UCSD-AML1 (cell line): ENCODE measurements around the gene TRAF1.

Experiments
- DNase-seq: peaks from one replicate; lab custom pipeline; 2025; ENCODE audit not compliant: unreplicated experiment; lab: John Stamatoyannopoulos, UW

The TRAF1 gene

GRCh38 chr9:120941046-120941770 lies 14.6 kb upstream of the TRAF1 start:
- no peak for DNase-seq

DNA sequence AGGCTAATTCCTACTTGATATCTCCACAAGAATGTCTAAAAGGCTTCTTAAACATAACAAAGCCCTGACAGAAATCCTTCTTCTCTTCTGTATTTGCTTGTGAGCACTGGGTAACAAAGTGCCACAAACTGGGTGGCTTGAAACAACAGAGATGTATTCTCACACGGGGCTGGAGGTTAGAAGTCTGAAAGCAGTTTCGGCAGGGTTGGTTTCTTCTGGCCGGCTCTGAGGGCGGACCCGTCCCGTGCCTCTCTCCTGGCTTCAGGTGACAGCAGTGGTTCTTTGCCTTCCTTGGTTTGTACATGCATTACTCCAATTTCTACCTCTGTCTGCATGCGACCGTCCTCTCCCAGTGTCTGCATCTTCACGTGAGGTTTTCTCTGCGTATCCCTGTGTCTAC lies 14.0 kb upstream of the TRAF1 start:
- no peak for DNase-seq

DNA sequence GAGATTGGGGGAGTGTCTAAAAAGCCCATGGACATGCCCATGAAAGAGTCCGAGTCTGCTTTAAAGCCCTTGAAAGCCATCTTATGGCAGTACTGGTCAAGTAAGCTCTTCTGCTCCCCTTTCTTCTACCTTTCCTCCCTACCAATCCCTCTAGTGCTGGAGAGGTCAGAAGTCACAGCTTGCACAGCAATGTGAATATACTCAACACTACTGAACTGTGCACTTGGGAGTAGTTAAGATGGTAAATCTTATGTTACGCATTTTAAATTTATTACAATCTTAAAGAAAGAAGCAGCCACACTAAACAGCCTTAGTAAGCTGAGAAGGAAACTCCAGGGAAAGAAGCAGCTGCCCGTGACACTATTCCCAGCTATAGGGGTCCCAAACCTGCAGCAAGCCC lies 12.3 kb upstream of the TRAF1 start:
- no peak for DNase-seq

DNA sequence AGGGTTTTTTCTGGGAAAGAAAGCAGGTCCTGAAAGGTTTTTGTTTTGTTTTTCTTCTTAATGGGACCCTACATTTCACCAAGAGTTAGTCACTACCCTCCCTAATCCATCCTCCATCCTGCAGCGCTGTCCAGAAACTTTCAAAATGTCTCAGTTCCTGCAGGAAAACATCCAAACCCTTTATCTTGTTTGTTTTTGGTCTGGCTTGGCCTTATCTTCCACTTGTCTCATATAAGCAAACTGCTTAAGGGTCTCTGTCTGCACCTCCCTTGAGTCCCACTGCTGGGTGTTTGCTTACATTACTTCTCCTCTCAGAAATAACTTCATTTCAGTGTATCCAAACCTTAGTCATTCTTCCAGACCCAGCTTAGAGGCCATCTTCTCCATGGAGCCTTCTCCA lies 11.0 kb upstream of the TRAF1 start:
- DNase-seq, result no peak

GRCh38 chr9:120937127-120937526 lies 10.5 kb upstream of the TRAF1 start:
- no peak for DNase-seq

GRCh38 chr9:120936764-120937122 lies 10.1 kb upstream of the TRAF1 start:
- DNase-seq, result no peak

DNA sequence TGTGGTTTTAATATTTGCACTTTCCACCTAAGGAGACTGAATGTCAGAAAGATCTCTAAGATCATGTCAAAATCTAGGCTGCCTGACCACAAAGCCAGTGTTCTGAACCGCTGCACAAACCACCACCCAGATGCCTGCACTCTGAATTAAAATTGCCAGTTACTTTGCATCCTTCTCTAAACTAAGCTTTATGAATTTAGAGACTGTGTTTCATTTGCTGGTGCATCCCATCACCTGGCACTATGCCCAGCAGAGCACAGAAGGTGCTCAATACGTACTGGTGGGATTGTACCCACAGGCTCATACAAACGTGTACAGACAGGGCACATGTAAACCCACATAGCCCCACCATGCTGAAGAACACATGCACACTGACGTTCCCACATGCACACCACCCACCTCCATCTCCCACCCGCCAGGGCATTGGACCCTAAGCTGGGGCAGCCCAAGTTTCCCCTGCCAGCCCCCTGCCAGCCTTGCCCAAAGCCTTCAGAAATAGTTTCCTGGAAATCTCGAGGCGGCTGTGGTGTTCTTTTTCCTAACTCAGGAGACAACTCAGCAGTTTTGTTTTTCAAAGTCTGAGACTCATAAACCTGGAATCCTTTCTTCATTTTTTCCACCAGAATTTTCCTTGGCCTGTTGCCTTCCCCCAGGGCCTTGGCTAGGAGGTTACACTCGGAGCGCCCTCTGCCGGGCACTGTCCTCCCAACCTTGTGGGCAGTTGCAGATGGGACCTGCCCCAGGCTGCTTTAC lies 9.6 kb upstream of the TRAF1 start:
- peak; percentile 86 for DNase-seq

DNA sequence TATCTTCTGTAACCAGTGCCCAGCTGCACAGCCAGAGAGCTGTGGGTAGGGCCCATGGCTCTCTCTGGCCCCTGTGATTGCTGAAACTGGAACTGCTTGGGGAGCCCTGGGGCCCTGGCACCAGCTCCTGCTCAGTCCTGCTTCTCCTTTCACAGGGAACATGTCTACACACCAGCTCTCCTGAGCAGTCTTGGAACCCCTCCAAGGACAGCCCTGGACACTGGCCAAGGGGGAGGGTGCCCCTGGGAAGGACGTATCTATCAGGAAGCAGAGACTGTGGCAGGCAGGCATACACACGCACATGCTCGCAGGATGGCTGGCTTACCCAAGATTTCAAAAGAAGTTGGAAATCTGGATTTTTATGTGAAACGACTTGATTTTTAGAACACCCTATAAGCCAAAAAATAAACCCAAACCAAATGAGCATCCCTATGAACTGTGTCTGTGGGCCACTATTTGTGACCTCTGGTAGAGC lies 8.8 kb upstream of the TRAF1 start:
- peak; percentile 75 for DNase-seq

DNA sequence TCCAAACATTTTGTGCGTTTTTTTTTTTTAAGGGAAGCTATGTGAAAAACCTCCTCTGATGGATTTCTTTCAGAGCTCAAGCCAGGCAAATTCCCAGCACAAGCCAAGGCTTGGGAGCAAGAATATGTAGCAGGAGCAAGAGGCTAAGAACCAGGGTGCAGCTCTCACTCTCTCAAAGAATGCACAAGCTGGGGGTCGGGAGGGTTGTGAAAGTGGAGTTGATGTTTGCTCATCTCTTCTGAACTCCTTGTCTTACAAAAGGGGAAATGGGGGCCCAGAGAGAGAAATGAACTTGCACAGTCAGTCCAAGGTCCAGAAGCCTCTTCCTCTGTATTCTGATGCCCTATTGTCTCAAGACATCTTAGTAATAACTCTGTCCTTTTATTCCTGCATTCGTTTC lies 7.7 kb upstream of the TRAF1 start:
- no peak for DNase-seq

GRCh38 chr9:120933310-120934055 lies 6.9 kb upstream of the TRAF1 start:
- no peak for DNase-seq

GRCh38 chr9:120932086-120932823 lies 5.7 kb upstream of the TRAF1 start:
- DNase-seq, result no peak

- peak; percentile 34 for DNase-seq
These were observed 4.9 kb upstream of the TRAF1 start for GRCh38 chr9:120931231-120932085.

GRCh38 chr9:120929229-120929791 lies 2.7 kb upstream of the TRAF1 start:
- no peak for DNase-seq

DNA sequence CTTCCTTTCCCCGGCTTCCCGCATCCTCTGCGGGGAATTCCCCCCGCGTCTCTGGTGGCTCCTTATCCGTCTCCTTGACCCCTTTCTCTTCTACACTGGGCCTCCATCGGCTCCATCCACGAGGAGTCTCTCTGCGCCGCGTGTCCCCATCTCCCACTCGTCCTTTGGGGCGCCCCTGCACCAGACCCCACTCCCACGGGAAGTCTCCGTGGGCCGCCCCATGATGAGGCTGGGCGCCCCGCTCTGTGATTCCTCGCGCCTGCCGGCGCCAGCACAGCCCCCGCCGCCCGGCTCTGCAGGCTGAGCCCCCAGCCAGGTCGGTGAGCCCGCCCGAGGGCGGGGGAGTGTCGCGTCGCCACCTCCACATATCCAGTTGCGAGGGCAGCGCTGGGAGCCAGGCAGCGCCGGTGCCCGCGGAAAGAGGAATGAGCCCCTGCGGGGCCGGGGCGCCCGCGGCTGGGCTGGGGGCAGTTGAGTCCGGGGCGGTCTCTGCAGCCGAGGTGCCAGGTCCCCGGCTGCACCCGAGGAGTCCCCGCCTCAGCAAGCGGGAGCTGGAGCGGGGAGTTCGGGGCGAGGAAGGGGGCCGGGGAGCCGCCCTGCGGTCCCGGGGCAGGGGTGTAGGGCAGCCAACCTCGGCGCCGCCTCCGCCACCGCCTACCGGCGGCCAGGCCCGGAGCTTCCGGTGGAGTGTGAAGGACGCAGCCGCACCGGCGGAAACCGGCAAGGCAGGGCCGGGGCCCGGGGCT lies 2.1 kb upstream of the TRAF1 start:
- peak; percentile 77 for DNase-seq

GRCh38 chr9:120928015-120928482 lies 1.5 kb upstream of the TRAF1 start:
- DNase-seq, result no peak

DNA sequence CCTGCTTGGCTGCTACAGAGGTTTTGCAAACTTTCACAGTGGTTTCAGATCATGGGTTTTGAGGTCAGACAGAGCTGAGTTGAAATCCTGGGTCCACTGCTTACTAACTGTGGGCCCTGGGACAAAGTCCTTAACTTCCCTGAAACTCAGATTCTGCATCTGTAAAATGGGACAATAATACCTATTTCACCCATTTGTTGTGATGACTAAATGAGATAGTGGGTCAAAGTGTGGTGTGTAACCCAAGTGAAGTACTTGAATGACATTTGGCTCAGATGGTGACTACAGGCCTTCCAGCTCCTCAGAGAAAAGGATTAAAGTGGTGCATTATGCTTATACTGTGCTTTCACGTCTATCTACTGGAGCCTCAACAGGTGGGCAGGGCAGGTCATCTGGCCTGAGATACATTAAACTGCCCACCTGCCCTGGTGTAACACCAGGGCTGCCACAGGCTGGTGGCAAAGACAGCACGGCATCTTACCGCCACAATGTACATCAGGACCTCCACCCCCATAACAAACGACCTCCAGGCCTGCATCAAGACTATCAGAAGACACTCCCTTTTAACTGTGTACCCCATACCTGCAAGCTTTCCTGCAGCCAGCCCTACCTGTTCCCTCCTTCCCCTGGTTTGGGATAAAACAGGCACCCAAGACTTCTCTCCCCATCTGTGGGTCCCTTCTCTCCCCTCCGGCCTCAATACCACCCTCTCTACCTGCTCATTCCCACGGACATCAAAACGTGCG lies 846 bp upstream of the TRAF1 start:
- DNase-seq, result no peak

DNA sequence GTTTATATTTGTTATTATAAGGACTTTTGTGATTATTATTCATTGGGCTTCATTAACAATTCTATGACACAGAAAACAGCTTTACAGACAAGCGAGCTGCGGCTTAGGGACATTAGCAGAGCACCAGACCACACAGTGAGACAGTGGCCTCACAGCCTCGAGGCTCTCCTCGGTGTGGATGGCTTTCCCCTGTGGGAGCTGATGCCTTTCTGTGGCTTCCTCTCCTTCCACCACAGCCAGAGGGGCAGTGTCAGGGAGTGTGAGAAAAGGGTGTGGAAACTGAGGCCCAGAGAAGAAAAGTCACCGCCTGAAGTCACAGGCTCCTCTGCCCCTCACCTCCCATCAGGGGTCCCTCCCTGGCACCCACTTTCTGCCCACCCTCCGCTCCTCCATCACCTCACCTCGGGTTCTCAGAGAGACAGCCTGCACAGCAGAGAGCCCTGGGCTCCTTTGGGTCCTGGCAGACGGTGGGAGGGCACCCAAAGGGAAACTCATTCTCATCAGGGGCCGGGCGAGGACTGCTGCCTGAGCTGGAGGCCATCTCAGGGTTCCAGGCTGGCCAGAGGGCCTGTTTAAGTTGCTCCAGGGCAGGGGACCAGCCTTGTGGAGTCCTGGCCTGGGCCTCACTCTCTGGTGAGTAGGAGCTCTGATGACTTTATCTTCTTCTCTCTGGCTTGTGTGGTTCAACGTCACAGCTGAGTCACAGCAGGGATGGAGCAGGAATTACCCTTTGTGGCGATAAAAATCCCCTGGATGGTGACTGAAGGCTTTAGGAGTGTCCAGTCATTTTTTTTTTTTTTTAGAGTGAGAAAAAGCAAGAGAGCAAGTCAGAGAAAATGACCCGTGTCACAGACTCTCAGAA lies 830 bp downstream of the TRAF1 start:
- peak; percentile 35 for DNase-seq
